Liver (tissue), 9 donors: Measurements from ENCODE around the gene FAIM2. TPM values are rescaled to one million over a fixed set of nuclear protein-coding genes. Genes with fewer than 3 reads are reported as not detected.

Source experiments
- DNase-seq: peaks from one replicate; pipeline ENCODE4 v3.0.0-alpha.2; 2017; ENCODE audit warnings: low spot score
- H3K27ac ChIP-seq, 2 donors: one replicate each; pipeline ENCODE4 v1.7.0; 2013; ENCODE audit warnings: inconsistent platforms in 2 of 2, low read length in 2 of 2, control low read depth in 1 of 2, low read depth in 1 of 2, mild to moderate bottlenecking in 1 of 2
- H3K27me3 ChIP-seq, 4 donors: one replicate each; pipeline versions ENCODE4 v1.6.1 to v1.7.0; 2013; ENCODE audit warnings: low read length in 3 of 4, inconsistent platforms in 1 of 4, mild to moderate bottlenecking in 1 of 4, moderate library complexity in 1 of 4; ENCODE audit not compliant: control insufficient read depth in 4 of 4, insufficient read depth in 4 of 4
- H3K36me3 ChIP-seq, 4 donors: one replicate each; pipeline versions ENCODE4 v1.6.1 to v1.7.0; 2013; ENCODE audit warnings: low read length in 3 of 4, mild to moderate bottlenecking in 3 of 4, low read depth in 1 of 4, moderate library complexity in 1 of 4; ENCODE audit not compliant: control insufficient read depth in 4 of 4, insufficient read depth in 3 of 4
- H3K4me1 ChIP-seq, 4 donors: one replicate each; pipeline versions ENCODE4 v1.6.1 to v1.7.0; 2013; ENCODE audit warnings: low read length in 3 of 4, mild to moderate bottlenecking in 3 of 4, moderate library complexity in 1 of 4; ENCODE audit not compliant: control insufficient read depth in 4 of 4, insufficient read depth in 4 of 4
- H3K4me3 ChIP-seq, 3 donors: one replicate each; pipeline versions ENCODE4 v1.6.1 to v1.7.0; 2013; ENCODE audit warnings: low read length in 3 of 3, control low read depth in 1 of 3, low read depth in 1 of 3, mild to moderate bottlenecking in 1 of 3
- H3K9ac ChIP-seq, 2 donors: one replicate each; pipeline ENCODE4 v1.7.0; 2013; ENCODE audit warnings: low read length in 2 of 2, mild to moderate bottlenecking in 2 of 2, moderate library complexity in 2 of 2, control low read depth in 1 of 2, low read depth in 1 of 2
- H3K9me3 ChIP-seq, 4 donors: one replicate each; pipeline versions ENCODE4 v1.6.1 to v1.7.0; 2013; ENCODE audit warnings: low read length in 3 of 4; ENCODE audit not compliant: control insufficient read depth in 4 of 4
- EGR1 ChIP-seq, 2 donors: IDR thresholded peaks; 2 replicates each; pipeline ENCODE4 v1.6.1; 2016 to 2018; ENCODE audit warnings: antibody characterized with exemption in 2 of 2, low read depth in 2 of 2
- FOXA1 ChIP-seq: IDR thresholded peaks from 2 replicates; pipeline ENCODE4 v1.6.1; 2016; ENCODE audit warnings: antibody characterized with exemption
- FOXA2 ChIP-seq: IDR thresholded peaks from 2 replicates; pipeline ENCODE4 v1.6.1; 2016; ENCODE audit warnings: antibody characterized with exemption
- GABPA ChIP-seq, 2 donors: IDR thresholded peaks in 1 of 2; conservative IDR thresholded peaks in 1 of 2; 2 replicates each; pipeline ENCODE4 v1.6.1; 2016; ENCODE audit warnings: antibody characterized with exemption in 2 of 2, mild to moderate bottlenecking in 1 of 2, moderate library complexity in 1 of 2
- HNF4A ChIP-seq, 2 donors: conservative IDR thresholded peaks; 2 replicates each; pipeline ENCODE4 v1.6.1; 2016; ENCODE audit warnings: antibody characterized with exemption in 2 of 2, mild to moderate bottlenecking in 2 of 2
- HNF4G ChIP-seq: IDR thresholded peaks from 2 replicates; pipeline ENCODE4 v1.6.1; 2016; ENCODE audit warnings: antibody characterized with exemption
- JUND ChIP-seq, 2 donors: IDR thresholded peaks; 2 replicates each; pipeline ENCODE4 v1.6.1; 2016; ENCODE audit warnings: antibody characterized with exemption in 2 of 2
- RAD21 ChIP-seq, 2 donors: IDR thresholded peaks; 2 replicates each; pipeline ENCODE4 v1.6.1; 2016; ENCODE audit warnings: antibody characterized with exemption in 2 of 2, mild to moderate bottlenecking in 2 of 2
- RXRA ChIP-seq, 2 donors: IDR thresholded peaks; 2 replicates each; pipeline ENCODE4 v1.6.1; 2017 to 2018; ENCODE audit warnings: antibody characterized with exemption in 2 of 2, mild to moderate bottlenecking in 1 of 2
- SP1 ChIP-seq: IDR thresholded peaks from 2 replicates; pipeline ENCODE4 v1.6.1; 2018; ENCODE audit warnings: antibody characterized with exemption, mild to moderate bottlenecking
- TAF1 ChIP-seq: conservative IDR thresholded peaks from 2 replicates; pipeline ENCODE4 v1.6.1; 2016; ENCODE audit warnings: antibody characterized with exemption, mild to moderate bottlenecking
- YY1 ChIP-seq: IDR thresholded peaks from 2 replicates; pipeline ENCODE4 v1.6.1; 2016; ENCODE audit warnings: antibody characterized with exemption, mild to moderate bottlenecking
- WGBS: extraction: QIAGEN DNeasy Blood & Tissue Kit; methylation state at CpG from one replicate; pipeline ENCODE4 v1.1.7; 2013; 5-methylcytosine and 5-hydroxymethylcytosine counted together
- polyA plus RNA-seq, 2 donors: library from polyadenylated mRNA; stranded (reverse) in 1 of 2; unstranded in 1 of 2; fragments of 200-250 nt in 1 of 2; fragments of >200 nt in 1 of 2; fragmentation: Nextera tagmentation in 1 of 2; extraction: Ambion mirVana in 1 of 2; gene quantifications; one replicate each; pipeline versions ENCODE4 v1.2.1 to v1.2.3, GENCODE V29; 2013 to 2015
- total RNA-seq, 2 donors: library from RNA; depleted of rRNA; stranded (reverse); fragments of >200 nt; gene quantifications; one replicate each; pipeline ENCODE4 v1.2.3, GENCODE V29; 2014
- TF ChIP-seq, protein P1 (sequence below): IDR thresholded peaks from 2 replicates; pipeline ENCODE4 v1.6.1; 2016; ENCODE audit warnings: antibody characterized with exemption
- TF ChIP-seq, protein P2 (sequence below): IDR thresholded peaks from 2 replicates; pipeline ENCODE4 v1.6.1; 2016; ENCODE audit warnings: antibody characterized with exemption, mild to moderate bottlenecking
- TF ChIP-seq, protein P3 (sequence below): IDR thresholded peaks from 2 replicates; pipeline ENCODE4 v1.6.1; 2016; ENCODE audit warnings: antibody characterized with exemption
- TF ChIP-seq, protein P4 (sequence below): fragments of 150-350 bp; IDR thresholded peaks from 2 replicates; pipeline ENCODE4 v1.5.1; 2017; ENCODE audit warnings: improper control_type of control experiment, low read depth, low read length; ENCODE audit not compliant: missing input control
- donor health status: healthy.
- donor health status: healthy.
- donor health status: healthy.
- donor health status: healthy.
- donor health status: healthy.

The FAIM2 gene
- total and polyA plus RNA-seq, 4 donors, result 0.06 to 0.23 TPM; not detected in 2

GRCh38 chr12:49932023-49932422 lies 28.3 kb upstream of the FAIM2 start:
- no peak for DNase-seq
- 71% methylated on average over 7 of the region's 7 CpGs for WGBS
- no peak overlapping the region for H3K27ac ChIP-seq

DNA sequence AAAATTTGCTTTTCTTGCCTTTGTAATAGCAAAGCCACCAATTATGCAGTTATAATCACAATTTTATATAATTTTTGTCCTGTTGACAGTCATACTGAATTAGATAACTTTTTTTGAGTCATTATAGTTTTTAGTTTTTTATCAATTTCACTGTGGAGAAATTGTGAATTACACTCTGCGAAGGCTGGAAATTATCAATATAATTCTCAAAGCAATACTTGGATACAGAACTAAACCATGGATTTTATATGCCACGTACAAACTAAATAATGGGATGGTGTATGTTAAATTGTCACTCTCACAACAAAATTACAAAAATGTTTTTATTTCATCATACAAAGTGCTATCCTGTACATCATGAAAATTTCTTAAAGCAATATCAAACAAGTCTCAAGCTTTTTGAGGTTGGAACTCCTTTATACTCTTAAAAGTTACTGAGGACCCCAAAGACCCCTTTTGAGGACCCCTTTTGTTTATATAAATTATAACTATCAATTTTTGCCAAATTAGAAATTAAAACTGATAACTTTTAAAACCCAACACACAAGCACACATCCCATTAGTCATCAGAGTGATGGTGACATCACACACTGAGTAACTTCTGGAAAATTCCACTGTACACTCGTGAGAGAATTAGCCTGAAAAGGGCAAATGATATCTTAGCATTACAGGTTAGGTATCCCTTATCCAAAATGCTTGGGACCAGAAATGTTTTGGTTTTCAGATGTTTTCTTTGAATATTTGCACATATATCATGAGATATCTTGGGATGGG lies 27.0 kb upstream of the FAIM2 start:
- Histone ChIP-seq H3K4me3 (no peak overlapping the region), H3K27ac (no peak overlapping the region), H3K27me3 (no peaks in the 10 kb centered on the region), H3K4me1 (no peaks in the 10 kb centered on the region), H3K9ac (no peak overlapping the region), H3K9me3 (no peaks in the 10 kb centered on the region), H3K36me3 (no peaks in the 10 kb centered on the region)
- 74% methylated on average over 3 of the region's 3 CpGs for WGBS
- DNase-seq, result no peak
- no peak for TF ChIP-seq EGR1 (IDR thresholded peaks at IDR 0.05; ENCODE audit: low read depth in 2 of 2)
- TF ChIP-seq, protein P1, sequence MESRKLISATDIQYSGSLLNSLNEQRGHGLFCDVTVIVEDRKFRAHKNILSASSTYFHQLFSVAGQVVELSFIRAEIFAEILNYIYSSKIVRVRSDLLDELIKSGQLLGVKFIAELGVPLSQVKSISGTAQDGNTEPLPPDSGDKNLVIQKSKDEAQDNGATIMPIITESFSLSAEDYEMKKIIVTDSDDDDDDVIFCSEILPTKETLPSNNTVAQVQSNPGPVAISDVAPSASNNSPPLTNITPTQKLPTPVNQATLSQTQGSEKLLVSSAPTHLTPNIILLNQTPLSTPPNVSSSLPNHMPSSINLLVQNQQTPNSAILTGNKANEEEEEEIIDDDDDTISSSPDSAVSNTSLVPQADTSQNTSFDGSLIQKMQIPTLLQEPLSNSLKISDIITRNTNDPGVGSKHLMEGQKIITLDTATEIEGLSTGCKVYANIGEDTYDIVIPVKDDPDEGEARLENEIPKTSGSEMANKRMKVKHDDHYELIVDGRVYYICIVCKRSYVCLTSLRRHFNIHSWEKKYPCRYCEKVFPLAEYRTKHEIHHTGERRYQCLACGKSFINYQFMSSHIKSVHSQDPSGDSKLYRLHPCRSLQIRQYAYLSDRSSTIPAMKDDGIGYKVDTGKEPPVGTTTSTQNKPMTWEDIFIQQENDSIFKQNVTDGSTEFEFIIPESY, result no peak
- TF ChIP-seq HNF4G, result no peak
- TF ChIP-seq RAD21 (IDR thresholded peaks at IDR 0.05), result no peak
- TF ChIP-seq SP1, result no peak
- TF ChIP-seq GABPA (IDR thresholded peaks at IDR 0.05 in 1 of 2, conservative IDR thresholded peaks at IDR 0.05 in 1 of 2), result no peak
- TF ChIP-seq FOXA2, result no peak
- TF ChIP-seq, protein P2, sequence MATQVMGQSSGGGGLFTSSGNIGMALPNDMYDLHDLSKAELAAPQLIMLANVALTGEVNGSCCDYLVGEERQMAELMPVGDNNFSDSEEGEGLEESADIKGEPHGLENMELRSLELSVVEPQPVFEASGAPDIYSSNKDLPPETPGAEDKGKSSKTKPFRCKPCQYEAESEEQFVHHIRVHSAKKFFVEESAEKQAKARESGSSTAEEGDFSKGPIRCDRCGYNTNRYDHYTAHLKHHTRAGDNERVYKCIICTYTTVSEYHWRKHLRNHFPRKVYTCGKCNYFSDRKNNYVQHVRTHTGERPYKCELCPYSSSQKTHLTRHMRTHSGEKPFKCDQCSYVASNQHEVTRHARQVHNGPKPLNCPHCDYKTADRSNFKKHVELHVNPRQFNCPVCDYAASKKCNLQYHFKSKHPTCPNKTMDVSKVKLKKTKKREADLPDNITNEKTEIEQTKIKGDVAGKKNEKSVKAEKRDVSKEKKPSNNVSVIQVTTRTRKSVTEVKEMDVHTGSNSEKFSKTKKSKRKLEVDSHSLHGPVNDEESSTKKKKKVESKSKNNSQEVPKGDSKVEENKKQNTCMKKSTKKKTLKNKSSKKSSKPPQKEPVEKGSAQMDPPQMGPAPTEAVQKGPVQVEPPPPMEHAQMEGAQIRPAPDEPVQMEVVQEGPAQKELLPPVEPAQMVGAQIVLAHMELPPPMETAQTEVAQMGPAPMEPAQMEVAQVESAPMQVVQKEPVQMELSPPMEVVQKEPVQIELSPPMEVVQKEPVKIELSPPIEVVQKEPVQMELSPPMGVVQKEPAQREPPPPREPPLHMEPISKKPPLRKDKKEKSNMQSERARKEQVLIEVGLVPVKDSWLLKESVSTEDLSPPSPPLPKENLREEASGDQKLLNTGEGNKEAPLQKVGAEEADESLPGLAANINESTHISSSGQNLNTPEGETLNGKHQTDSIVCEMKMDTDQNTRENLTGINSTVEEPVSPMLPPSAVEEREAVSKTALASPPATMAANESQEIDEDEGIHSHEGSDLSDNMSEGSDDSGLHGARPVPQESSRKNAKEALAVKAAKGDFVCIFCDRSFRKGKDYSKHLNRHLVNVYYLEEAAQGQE, result no peak
- no peak for TF ChIP-seq JUND (IDR thresholded peaks at IDR 0.05)
- no peak for TF ChIP-seq HNF4A (conservative IDR thresholded peaks at IDR 0.05)
- TF ChIP-seq YY1, result no peak

More at GRCh38 chr12:49932023-49932422, 28.3 kb upstream of the FAIM2 start:
- Histone ChIP-seq H3K4me3 (no peak overlapping the region), H3K4me1 (no peaks in the 10 kb centered on the region), H3K9ac (no peak overlapping the region), H3K36me3 (no peaks in the 10 kb centered on the region), H3K9me3 (no peaks in the 10 kb centered on the region), H3K27me3 (no peaks in the 10 kb centered on the region)
- TF ChIP-seq, protein P2, result no peak
- TF ChIP-seq HNF4A (conservative IDR thresholded peaks at IDR 0.05) (no peak), RXRA (IDR thresholded peaks at IDR 0.05) (no peak), YY1 (no peak), GABPA (IDR thresholded peaks at IDR 0.05 in 1 of 2, conservative IDR thresholded peaks at IDR 0.05 in 1 of 2) (no peak), TAF1 (no peak), FOXA1 (no peak), HNF4G (no peak), JUND (IDR thresholded peaks at IDR 0.05) (no peak)
- TF ChIP-seq, protein P3, sequence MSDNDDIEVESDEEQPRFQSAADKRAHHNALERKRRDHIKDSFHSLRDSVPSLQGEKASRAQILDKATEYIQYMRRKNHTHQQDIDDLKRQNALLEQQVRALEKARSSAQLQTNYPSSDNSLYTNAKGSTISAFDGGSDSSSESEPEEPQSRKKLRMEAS, result no peak
- TF ChIP-seq, protein P4, sequence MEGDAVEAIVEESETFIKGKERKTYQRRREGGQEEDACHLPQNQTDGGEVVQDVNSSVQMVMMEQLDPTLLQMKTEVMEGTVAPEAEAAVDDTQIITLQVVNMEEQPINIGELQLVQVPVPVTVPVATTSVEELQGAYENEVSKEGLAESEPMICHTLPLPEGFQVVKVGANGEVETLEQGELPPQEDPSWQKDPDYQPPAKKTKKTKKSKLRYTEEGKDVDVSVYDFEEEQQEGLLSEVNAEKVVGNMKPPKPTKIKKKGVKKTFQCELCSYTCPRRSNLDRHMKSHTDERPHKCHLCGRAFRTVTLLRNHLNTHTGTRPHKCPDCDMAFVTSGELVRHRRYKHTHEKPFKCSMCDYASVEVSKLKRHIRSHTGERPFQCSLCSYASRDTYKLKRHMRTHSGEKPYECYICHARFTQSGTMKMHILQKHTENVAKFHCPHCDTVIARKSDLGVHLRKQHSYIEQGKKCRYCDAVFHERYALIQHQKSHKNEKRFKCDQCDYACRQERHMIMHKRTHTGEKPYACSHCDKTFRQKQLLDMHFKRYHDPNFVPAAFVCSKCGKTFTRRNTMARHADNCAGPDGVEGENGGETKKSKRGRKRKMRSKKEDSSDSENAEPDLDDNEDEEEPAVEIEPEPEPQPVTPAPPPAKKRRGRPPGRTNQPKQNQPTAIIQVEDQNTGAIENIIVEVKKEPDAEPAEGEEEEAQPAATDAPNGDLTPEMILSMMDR, result no peak
